ENCODE measurements around the gene TMEM217. TPM values are rescaled to one million over a fixed set of nuclear protein-coding genes. Genes with fewer than 3 reads are reported as not detected.

Gene TMEM217
- polyA plus RNA-seq, 3 donors, result 0.09 to 0.29 TPM; not detected in 1

DNA sequence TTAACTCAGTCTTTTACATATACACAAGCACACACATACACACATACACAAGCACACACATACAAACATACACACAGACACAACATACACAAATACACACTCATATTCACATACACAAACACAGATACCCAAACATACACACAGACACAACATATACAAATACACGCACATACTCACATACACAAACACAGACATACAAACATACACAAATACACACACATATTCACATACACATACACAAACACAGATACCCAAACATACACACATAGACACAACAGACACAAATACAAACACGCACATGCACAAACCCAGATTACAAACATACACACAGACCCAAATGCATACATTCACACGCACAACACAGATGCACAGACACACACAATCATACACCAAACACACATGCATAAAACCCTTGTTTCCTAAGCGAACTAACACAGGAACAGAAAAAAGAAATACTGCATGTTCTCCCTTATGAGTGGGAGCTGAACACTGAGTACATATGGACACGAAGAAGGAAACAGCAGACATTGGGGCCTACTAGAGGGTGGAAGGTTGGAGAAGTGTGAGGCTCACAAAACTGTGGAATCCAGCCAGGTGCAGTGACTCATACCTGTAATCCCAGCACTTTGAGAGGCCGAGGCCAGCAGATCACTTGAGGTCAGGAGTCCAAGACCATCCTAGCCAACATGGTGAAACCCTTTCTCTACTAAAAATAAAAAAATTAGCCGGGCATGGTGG lies 53.8 kb downstream of the TMEM217 start:
- Mint-ChIP-seq H3K36me3 (peaks cover 0 to 2% of the 10 kb centered on the region in 2 donors), H3K27ac (no peak overlapping the region), H3K27me3 (ENCODE audit: low read depth in 3 of 3) (peaks cover 0 to 8% (median 6%) of the 10 kb centered on the region in 3 donors), H3K4me1 (peaks cover 31% of the 10 kb centered on the region), H3K4me3 (no peak overlapping the region), H3K9me3 (no peaks in the 10 kb centered on the region)
- Histone ChIP-seq H3K9ac (ENCODE audit: insufficient read depth, low read length, poor library complexity, severe bottlenecking) (no peak overlapping the region), H3K36me3 (replicated peaks in 1 of 2; ENCODE audit: control insufficient read depth in 1 of 2, insufficient read depth in 2 of 2, low read length in 2 of 2) (no peaks in the 10 kb centered on the region), H3K4me1 (ENCODE audit: control insufficient read depth in 1 of 2, insufficient read depth in 2 of 2, low read length in 2 of 2) (peaks cover 22 to 24% of the 10 kb centered on the region in 2 donors), H3K4me3 (replicated peaks in 1 of 3; ENCODE audit: low read depth in 2 of 3, low read length in 3 of 3) (no peak overlapping the region), H3K27ac (ENCODE audit: low read depth in 1 of 2, low read length in 2 of 2) (no peak overlapping the region), H4K20me1 (ENCODE audit: insufficient read depth, low read length) (no peaks in the 10 kb centered on the region), H3K79me2 (ENCODE audit: insufficient read depth, low read length) (no peaks in the 10 kb centered on the region), H3K27me3 (ENCODE audit: control insufficient read depth in 2 of 2, insufficient read depth in 2 of 2, low read length in 2 of 2) (no peaks in the 10 kb centered on the region), H3K4me2 (replicated peaks; ENCODE audit: extremely low read depth, low read length, poor library complexity, severe bottlenecking) (no peak overlapping the region), H2AFZ (ENCODE audit: insufficient read depth, low read depth, low read length, poor library complexity, severe bottlenecking) (no peak overlapping the region), H3K9me3 (replicated peaks in 1 of 2; ENCODE audit: control insufficient read depth in 1 of 2, insufficient read depth in 1 of 2, low read length in 2 of 2) (no peaks in the 10 kb centered on the region)
- 95% methylated on average over 4 of the region's 7 CpGs for WGBS (ENCODE audit: insufficient coverage)
- intact Hi-C loops (cut with micrococcal nuclease), result loop anchor here in 1 of 2 donors (10.0 kb wide), 1 partner anchor 149 kb away; no protein-coding TSS in a partner anchor
- DNase-seq, result no peak
- TF ChIP-seq, protein P1, sequence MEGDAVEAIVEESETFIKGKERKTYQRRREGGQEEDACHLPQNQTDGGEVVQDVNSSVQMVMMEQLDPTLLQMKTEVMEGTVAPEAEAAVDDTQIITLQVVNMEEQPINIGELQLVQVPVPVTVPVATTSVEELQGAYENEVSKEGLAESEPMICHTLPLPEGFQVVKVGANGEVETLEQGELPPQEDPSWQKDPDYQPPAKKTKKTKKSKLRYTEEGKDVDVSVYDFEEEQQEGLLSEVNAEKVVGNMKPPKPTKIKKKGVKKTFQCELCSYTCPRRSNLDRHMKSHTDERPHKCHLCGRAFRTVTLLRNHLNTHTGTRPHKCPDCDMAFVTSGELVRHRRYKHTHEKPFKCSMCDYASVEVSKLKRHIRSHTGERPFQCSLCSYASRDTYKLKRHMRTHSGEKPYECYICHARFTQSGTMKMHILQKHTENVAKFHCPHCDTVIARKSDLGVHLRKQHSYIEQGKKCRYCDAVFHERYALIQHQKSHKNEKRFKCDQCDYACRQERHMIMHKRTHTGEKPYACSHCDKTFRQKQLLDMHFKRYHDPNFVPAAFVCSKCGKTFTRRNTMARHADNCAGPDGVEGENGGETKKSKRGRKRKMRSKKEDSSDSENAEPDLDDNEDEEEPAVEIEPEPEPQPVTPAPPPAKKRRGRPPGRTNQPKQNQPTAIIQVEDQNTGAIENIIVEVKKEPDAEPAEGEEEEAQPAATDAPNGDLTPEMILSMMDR (IDR thresholded peaks at IDR 0.05), result no peak

DNA sequence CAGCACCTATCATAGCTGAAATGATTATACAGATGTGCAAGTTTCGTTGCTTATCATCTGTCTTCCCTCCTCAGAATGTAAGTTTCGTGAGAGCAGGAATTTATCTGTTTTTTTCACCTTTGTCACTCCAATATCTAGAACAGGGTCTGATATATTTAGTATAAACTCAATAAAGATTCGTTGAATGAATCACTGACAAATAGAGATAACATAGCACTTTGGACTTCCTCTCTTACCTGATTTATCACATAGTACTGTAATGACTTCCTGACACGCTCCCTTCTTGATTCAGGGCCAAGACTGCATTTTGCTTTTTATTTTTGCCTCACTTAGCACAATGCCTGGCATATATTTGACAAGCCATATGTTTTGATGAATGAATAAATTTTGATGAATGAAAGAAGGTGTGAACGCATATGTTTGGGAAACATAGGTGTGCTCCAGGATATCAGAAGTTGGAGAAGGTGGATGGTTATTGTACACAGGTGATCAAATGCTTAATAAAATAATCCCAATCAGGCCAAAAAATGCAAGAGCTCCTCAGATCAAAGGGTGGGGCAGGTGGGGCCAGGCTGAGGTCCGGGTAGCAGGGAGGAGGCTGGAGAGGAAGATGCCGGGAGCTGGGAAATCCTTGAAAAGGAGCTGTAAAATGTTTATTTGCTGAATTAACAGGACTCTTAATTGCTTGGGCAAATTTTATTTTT lies 55.0 kb downstream of the TMEM217 start:
- Histone ChIP-seq H3K9me3 (replicated peaks in 1 of 2; ENCODE audit: control insufficient read depth in 1 of 2, insufficient read depth in 1 of 2, low read length in 2 of 2) (no peaks in the 10 kb centered on the region), H3K9ac (ENCODE audit: insufficient read depth, low read length, poor library complexity, severe bottlenecking) (no peak overlapping the region), H3K27me3 (ENCODE audit: control insufficient read depth in 2 of 2, insufficient read depth in 2 of 2, low read length in 2 of 2) (no peaks in the 10 kb centered on the region), H3K4me1 (ENCODE audit: control insufficient read depth in 1 of 2, insufficient read depth in 2 of 2, low read length in 2 of 2) (peaks cover 18 to 21% of the 10 kb centered on the region in 2 donors), H3K36me3 (replicated peaks in 1 of 2; ENCODE audit: control insufficient read depth in 1 of 2, insufficient read depth in 2 of 2, low read length in 2 of 2) (no peaks in the 10 kb centered on the region), H4K20me1 (ENCODE audit: insufficient read depth, low read length) (no peaks in the 10 kb centered on the region), H3K27ac (ENCODE audit: low read depth in 1 of 2, low read length in 2 of 2) (no peak overlapping the region), H2AFZ (ENCODE audit: insufficient read depth, low read depth, low read length, poor library complexity, severe bottlenecking) (no peak overlapping the region), H3K79me2 (ENCODE audit: insufficient read depth, low read length) (no peaks in the 10 kb centered on the region), H3K4me2 (replicated peaks; ENCODE audit: extremely low read depth, low read length, poor library complexity, severe bottlenecking) (no peak overlapping the region), H3K4me3 (replicated peaks in 1 of 3; ENCODE audit: low read depth in 2 of 3, low read length in 3 of 3) (no peak overlapping the region)
- Mint-ChIP-seq H3K27me3 (ENCODE audit: low read depth in 3 of 3) (peaks cover 2 to 11% (median 10%) of the 10 kb centered on the region in 3 donors), H3K9me3 (no peaks in the 10 kb centered on the region), H3K36me3 (no peaks in the 10 kb centered on the region), H3K27ac (no peak overlapping the region), H3K4me3 (no peak overlapping the region), H3K4me1 (peaks cover 28% of the 10 kb centered on the region)
- intact Hi-C loops (cut with micrococcal nuclease), result loop anchor here in 1 of 2 donors (10.0 kb wide), 1 partner anchor 148 kb away; no protein-coding TSS in a partner anchor
- DNase-seq, result no peak
- 72% methylated on average over 2 of the region's 7 CpGs for WGBS (ENCODE audit: insufficient coverage)
- TF ChIP-seq, protein P1 (IDR thresholded peaks at IDR 0.05), result no peak

Measured in CD14-positive monocyte (primary cell).